Activated CD8-positive, alpha-beta memory T cell treated with anti-CD3 and anti-CD28 coated beads, Interleukin-2, amount 50 U/mL, for 1 hour (primary cell): ENCODE results near the gene MCHR1.
A peak's percentile ranks its signal among the peaks of the same experiment; 100 is the strongest.

ENCODE experiments used
- DNase-seq: peaks from one replicate; pipeline ENCODE4 v3.0.0-alpha.2; 2020; ENCODE audit errors: extremely low read depth

Gene MCHR1, protein sequence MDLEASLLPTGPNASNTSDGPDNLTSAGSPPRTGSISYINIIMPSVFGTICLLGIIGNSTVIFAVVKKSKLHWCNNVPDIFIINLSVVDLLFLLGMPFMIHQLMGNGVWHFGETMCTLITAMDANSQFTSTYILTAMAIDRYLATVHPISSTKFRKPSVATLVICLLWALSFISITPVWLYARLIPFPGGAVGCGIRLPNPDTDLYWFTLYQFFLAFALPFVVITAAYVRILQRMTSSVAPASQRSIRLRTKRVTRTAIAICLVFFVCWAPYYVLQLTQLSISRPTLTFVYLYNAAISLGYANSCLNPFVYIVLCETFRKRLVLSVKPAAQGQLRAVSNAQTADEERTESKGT

DNA sequence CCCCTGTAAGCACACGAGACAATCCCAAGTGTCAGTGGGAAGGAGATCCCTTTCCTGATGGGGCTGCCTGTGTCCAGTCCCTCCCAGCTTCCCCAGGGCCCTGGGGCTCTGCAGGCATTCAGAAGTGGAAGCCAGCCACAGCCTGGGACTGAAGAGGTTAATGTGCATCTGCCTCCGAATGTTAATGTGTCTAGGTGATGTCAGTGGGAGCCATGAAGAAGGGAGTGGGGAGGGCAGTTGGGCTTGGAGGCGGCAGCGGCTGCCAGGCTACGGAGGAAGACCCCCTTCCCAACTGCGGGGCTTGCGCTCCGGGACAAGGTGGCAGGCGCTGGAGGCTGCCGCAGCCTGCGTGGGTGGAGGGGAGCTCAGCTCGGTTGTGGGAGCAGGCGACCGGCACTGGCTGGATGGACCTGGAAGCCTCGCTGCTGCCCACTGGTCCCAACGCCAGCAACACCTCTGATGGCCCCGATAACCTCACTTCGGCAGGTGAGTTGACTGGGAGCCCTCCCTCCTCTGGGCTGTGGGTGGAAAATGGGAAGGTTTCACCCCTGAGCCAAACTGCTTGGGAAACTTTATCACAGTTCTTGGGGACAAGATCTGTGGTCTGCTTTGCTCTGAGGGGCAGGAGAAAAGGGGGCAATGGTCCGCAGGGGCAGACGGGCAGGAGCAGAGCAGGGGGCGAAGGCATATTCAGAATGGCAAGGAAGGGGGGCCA lies at the start of gene MCHR1:
TSS of gene MCHR1 (plus strand) at position 236 of the 715 bp plus-strand sequence. CDS start at position 405, 169 bp downstream.
- no peak for DNase-seq

DNA sequence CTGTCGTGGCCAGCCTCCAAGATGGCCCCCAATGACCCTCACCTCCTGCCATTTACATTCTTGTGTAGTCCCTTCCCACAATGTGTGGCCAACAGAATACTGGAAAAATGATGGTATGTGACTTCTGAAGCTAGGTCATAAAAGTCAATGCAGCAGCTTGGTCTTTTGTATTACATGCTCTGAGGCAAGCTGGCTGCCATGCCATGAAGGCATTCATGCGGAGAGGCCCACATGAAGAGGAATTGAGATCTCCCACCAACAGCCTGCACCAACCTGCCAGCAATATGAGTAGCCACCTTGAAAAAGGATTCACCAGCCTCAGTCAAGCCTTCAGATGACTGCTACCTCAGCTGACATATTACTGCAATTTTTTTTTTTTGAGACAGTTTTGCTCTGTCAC lies 47.4 kb upstream of the MCHR1 start:
- no peak for DNase-seq

DNA sequence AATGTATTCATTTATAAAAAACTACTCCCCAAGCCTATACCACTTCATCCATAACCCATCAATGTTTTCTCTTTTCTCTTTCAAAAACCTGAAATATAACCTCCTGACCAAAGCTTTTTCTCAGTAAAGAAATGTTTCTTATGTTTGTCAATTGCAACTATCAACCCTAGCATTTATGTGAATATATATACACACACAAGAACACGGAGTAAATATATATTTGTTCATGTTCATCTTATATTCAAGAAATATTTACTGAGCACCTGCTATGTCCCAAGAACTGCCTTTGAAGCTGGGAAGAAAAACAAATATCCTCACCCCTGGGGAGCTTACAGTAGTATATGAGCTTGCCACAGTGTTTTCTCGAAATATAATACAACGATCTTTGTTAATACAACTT lies 46.2 kb upstream of the MCHR1 start:
- no peak for DNase-seq

DNA sequence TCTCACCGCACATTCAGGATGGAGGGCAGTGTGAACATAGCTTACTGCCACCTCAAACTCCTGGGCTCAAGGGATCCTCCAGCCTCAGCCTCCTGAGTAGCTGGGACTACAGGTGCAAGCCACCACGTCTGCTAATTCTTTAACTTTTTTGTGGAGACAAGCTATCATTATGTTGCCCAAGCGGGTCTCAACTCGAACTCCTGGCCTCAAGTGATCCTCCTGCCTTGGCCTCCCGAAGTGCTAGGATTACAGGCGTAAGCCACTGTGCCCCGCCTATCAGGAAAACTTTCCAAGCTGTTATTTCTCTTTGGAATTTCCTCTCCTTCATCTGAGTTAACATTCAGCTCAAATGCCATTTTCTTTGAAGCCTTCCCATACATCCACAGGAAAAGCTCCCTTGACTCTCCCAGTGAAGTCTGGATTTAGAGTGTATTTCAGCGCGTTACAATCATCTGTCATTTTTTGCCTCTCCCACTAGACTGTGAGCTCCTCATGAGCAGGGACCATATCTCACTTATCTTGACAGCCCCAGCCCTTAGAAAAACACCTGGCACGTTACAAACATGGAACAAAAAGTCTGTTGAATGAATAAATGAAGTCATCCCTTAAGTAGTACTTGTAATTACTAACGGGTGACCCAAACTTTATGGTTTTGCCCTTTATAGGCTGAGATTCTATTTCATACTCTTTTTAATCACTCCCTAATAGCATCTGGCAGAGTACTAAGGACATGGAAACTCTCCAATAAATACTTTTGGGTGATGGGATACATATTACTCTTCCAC lies 45.0 kb upstream of the MCHR1 start:
- DNase-seq = no peak

DNA sequence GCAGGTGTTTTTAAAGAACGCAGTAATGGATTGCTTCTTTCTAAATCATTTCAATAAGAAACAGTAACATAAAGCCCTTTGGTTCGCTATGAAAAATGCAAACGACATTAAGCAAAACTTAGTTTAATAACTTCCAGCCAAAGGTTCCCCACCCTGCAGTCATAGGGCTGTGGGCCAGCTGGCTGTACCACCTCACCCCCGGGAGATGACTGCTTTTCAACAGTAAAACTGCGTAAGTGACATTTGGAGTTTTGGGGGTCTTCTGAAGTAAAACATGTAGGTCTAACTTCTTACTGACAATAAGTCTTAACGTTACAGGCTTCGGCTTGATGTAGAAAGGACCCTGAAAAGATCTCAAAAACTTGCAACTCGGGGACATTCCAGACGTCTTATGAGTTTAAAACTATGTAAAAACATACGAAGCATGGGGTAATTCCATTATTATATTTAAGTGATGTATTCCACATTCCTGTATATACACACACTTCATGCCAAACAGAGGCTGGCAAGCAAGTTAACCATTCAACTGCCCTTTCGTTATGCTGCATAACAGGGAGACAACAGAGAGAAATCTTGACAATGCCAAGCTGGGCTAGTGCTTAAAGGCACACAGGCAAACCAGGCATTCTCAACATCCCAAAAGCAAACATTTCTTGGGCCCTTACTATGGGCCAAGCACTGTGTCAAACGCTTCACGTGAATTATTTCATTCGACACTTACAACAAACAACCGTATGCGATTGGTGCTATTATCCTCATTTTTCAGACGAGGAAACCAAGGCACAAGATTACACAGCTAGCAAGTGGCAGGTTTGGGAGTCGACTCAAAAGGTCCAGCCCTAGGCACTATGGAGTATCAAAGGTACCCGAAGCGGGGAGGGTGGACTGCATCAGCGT lies 44.0 kb upstream of the MCHR1 start:
- DNase-seq = no peak

DNA sequence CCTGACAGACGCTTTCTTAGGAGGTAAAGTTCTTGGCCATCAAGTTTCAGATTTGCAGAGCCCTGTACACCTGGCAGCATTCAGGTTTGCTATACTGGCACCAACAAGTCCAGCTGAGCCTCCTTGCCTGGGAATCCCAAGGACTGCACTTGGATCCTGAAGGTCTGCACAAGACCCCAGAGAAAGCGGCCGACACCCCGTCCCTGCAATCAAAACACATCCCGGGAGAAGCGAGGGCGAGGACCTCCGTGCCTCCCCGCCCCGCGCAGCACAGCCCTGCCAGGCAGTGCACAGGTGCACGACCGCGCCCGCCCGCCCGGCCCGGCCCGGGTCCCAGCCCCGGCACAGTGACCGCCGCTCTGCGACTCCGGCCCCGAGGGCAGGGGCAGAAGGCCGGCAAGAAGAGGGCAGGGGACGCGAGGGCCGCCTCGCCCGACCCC lies 43.3 kb upstream of the MCHR1 start:
- no peak for DNase-seq

DNA sequence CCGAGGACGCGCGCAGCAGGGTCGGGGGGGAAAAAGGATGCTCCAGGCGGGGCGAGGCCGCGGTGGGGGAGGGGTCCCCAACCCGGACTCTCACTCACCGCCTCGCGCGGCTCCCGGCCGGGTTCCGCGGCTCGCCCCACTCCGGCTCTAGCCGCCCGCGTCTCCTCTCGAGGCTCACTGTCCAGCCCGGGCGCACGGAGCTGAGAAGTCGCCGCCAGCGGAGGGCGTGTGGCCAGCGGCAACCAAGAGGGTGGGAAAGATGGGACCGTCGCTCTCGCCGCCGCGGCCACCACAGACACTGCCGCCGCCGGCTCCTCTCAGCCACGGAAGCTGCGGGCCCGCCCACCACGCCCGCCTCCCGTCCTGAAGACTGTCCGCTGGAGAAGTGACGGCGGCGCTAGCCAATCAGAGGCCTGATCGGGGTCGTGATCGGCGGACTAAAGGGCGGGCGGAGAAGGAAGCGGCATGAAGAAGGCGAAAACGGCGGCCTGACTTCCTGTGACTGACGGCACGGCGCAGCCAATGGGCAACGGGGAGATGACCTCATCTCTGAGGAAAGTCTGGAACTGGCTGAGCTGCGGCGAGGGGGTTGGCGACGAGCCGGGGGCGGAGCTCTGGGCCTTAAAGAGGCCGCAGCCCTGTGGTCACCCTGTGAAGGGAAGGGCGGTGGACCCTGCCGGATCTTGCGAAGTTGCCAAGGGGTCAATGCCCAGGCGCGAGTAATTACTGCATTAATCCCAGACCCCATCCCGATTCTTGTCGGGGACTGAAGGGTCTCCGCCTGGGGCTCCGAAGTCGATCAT lies 42.7 kb upstream of the MCHR1 start, which contains the start of gene MRTFA:
TSS of gene MRTFA (minus strand) at position 340 of the 803 bp plus-strand sequence.
- peak; percentile 99 for DNase-seq

DNA sequence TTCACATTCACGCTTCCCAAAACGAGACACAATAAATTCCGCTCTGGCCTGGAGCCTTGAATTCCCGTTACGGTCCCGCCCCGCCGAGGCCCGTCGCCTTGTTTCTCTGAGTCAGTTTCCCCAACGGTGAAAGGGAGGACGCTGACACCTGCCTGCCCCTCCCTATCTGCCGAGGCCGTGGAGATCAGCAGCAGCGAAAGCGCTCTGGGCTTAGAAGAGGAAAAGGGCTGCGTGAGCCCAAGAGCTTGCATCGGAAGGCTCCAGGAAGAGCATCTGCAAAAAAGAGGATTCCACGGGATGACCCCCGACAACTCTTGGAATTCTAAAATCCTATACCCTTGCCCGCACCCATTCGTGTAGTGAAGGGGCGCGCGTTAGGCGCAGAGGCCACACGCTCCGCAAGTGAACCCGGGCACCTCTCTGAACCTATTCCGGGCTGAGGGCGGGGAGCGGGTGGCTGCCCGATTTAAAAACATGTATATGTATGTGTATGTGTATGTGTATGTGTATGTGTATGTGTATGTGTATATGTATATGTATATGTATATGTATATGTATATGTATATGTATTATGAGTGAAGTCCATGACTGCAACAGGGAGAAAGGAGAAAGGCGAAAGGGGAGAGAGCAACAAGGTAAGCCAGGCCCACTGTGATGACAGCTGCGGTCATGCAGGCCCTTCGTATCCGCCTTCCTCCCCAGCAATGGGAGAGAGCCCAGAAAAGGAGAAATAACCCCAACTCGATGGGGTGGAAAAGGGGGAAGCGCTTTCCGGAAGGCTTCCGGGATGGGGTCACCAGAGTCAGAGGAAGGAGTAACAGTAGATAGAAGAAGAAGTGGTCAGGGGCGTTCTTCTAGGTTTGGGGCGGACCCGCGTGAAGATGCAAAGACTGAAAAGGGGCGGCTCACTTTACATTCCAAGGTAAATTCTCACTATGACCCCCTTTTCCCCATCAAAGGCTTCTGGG lies 41.8 kb upstream of the MCHR1 start:
- no peak for DNase-seq

DNA sequence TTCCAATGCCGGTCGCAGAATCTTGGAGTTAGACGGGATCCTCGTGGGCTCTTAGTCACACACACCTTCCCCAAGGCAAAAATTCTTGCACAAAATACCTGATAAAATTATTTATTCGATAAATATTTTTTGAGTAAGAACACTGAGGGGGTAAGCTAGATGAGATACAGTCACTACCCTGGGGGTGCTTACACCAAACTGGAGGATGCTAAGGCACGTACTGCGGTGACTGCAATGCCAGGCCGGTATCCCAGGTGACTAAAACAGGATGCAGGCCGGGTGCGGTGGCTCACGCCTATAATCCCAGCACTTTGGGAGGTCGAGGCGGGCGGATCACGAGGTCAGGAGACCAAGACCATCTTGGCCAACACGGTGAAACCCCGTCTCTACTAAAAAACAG lies 41.0 kb upstream of the MCHR1 start:
- no peak for DNase-seq

DNA sequence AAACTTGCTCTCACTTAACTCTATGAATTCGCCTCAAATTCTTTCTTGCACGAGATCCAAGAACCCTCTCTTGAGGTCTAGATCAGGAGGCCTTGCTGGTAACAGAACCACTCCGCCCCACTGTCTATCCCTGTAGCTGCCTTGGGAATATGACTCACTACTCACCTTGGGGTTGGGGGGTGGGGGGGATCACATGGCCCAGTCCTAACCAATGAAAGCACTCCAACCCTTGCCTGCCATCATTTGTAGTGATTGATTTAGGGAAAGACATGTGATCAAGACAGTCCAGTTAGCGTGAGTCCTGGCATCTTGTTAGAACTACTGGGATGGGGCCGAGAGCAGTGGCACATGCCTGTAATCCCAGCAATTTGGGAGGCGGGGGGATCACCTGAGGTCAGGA lies 38.0 kb upstream of the MCHR1 start:
- DNase-seq = no peak

DNA sequence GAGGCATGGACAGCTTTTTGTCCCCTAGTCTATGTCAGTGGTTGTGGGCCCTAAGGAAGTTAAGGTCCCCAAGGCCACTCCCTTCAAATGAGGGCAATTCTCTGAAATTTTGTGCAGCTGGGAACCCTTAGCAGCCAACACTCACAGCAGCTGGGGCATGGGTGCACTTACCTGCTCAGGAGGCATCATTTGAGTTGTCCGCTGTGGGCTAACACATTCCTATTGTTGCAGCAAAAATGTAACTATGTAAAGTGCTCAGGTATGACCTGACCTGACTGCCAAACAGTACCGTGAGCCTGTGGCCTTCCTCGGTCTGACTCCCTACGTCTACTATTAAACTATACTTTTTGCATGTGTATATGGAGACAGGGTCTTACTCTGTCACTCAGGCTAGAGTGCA lies 37.0 kb upstream of the MCHR1 start:
- no peak for DNase-seq

DNA sequence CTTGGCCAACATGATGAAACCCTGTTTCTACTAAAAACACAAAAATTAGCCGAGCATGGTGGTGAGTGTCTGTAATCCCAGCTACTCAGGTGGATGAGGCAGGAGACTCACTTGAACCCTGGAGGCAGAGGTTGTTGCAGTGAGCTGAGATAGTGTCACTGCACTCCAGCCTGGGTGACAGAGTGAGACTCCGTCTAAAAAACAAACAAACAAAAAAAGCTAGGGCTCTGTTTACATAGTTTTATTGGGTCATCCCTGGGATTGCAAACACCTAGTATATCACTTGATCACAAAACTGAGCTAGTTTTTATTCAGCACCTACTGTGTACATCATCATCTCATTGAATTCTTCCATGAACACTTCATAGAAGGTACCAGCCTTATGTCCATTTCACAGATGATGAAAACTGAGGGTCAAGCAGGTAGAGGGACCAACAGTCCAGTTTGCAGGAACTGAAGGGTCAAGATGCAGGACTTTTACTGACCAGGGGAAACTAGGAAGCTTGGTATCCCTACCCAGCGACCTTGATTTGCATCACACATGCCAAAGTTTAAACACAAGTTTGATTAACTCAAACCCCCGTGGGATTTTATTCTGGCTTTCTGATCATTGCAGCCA lies 33.6 kb upstream of the MCHR1 start:
- no peak for DNase-seq

DNA sequence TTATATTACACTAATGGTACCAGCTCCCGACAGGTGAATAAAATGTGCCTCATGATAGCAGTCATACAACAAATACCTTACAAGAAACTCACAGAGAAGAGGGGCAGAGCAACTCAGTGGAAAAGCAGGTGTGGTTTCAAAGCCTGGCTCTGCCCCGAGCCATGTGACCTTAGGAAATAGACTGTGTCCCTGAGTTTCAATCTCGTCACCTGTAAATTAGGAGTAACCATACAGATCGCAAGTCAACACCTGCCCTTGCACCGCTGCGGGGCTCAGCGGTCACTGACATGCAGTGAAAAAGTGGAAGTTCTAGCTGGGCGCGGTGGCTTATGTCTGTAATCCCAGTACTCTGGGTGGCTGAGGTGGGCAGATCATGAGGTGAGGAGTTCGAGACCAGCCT lies 30.9 kb upstream of the MCHR1 start:
- DNase-seq = no peak

DNA sequence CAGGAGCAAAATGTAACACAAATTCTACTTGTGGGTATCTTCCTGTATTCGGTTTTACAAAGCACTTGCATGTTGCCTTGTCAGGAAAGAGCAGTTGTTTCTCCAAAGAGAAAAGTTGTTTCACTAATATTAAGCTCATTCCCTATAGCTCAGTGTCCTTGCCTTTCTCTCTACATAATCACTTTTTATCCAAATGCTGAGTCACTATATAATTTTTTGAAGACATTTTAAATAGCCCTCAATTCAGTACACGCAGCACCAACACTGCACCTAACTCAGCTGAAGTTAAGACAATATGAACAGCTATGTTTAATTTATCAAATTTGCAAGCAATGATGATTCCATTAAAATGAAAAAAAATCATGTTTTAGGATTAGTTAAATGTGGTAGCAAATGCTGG lies 28.2 kb upstream of the MCHR1 start:
- no peak for DNase-seq

DNA sequence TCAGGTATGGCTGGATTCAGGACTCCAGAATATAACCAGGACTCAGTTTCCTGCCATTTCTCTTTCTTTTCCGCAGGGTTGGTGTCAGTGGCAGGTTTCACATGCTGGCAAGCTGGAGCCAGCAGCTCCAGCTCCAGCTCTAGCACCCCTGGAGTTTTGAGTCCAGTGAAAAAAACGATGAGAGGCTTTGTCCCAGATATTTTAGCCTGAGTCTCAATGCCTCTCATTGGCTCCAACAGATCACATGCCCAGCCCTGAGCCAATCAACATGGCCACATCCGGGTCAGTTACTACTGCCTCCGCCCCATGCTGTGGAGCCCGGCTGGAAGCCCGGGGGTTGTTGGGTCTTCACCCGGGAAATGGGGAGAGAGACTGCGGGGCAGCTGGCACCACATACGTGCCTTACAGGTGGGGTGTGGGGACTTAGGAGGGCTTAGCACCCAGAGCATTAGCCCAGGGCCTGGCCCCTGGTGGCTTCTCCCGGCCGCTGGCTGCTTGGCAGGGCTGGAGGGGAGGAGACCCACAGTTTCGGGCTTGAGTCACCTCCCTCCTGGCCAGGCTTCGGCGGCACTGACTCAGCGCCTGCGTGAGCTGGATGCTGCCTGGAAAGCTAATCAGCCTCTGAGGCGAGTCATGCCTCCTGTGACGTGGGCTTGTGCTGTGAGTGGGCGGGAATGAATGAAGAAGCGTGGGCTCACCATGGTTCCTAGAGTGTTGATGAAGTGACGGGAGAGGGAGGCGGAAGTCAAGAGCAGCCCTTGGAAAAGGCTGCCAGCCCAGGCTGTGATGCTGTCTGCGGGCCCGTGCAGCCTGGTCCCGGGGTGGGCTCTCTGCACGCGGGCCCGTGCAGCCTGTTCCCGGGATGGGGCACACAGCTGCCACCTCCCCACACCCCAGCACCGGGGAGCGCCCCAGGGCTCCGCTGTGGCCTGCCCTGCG lies 27.5 kb upstream of the MCHR1 start:
- DNase-seq = no peak

DNA sequence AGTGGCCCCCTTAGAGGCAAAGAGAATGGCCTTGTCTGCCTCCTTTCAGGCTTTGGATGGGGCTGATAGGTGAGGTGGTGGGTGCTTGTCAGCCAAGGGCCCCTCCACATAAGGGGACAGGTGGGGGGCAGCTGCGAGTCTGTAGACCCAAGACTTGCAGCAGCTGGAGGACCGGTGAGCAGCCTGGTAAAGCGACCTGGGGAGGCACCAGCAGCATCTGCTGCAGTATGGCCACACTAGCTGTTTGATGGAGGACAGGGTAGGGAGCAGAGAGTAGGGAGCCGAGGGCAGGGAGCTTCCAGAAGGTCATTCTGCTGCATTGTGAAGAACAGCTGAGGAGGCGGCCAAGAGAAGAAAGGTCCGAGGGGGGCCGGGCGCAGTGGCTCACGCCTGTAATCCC lies 25.9 kb upstream of the MCHR1 start:
- no peak for DNase-seq

DNA sequence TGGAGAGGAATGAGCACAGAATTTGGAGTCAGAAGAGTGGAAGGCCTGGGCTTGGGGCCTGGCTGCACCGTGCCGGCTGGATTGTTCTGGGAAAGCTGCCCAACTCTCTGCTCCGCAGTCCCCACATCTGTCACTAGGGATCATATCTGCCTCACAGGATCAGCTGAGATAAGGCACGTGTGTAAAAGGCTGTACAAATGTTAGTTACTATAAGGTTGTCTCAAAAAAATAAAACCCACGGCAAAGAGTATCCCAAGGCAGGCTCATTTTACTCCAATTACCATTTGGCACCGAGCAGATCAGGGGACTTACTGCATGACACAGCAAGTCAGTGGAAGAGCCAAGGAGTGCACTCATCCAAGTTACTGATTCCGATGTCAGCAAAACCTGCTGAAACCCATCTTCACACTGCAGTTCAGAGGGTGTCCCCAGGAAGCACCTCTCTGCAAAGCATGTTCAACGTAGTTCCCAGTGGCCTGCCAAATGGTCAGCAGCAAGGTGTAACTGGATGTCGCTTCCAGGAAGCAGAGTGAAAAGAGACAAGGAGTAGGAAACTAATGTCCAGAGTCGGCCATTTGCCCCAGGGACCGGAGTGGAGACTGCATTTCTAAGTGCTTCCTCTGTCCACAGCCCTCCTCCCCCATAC lies 24.6 kb upstream of the MCHR1 start:
- DNase-seq = no peak
